Neural progenitor cell (in vitro differentiated cells): ENCODE data around the gene ADARB2.

Source experiments
- CTCF ChIP-seq: fragments of 200-600 bp; sonication (generic); IDR thresholded peaks from 2 replicates; pipeline ENCODE4 v1.5.1; 2017; ENCODE audit warnings: antibody characterized with exemption, mild to moderate bottlenecking
- EZH2 ChIP-seq: fragments of 200-600 bp; sonication (generic); IDR thresholded peaks from 2 replicates; pipeline ENCODE4 v1.6.1; 2017; ENCODE audit warnings: antibody characterized with exemption, mild to moderate bottlenecking, moderate library complexity
- EZH2phosphoT487 ChIP-seq: fragments of 200-600 bp; sonication (generic); IDR thresholded peaks from 2 replicates; pipeline ENCODE4 v1.6.1; 2017; ENCODE audit warnings: antibody characterized with exemption

- TF ChIP-seq EZH2phosphoT487 = no peak
- no peak for TF ChIP-seq CTCF
- TF ChIP-seq EZH2 = no peak
Measured at GRCh38 chr10:1155791-1156615, 581.3 kb downstream of the ADARB2 start.
